SKM-1 (cell line): ENCODE results near the gene KRTAP5-3.

Source experiments
- DNase-seq: peaks from one replicate; lab custom pipeline; 2025; ENCODE audit not compliant: unreplicated experiment; lab: John Stamatoyannopoulos, UW

KRTAP5-3 gene

GRCh38 chr11:1643146-1643690 lies 35.0 kb upstream of the KRTAP5-3 start:
- DNase-seq = no peak

- no peak for DNase-seq
Observed at GRCh38 chr11:1642288-1643145, 34.3 kb upstream of the KRTAP5-3 start.

GRCh38 chr11:1641096-1641495 lies 32.8 kb upstream of the KRTAP5-3 start:
- DNase-seq = no peak

- DNase-seq = no peak
Observed at GRCh38 chr11:1640076-1640946, 32.0 kb upstream of the KRTAP5-3 start.

- no peak for DNase-seq
Observed at GRCh38 chr11:1639666-1640065, 31.4 kb upstream of the KRTAP5-3 start.

GRCh38 chr11:1639102-1639620 lies 30.9 kb upstream of the KRTAP5-3 start:
- no peak for DNase-seq

- no peak for DNase-seq
Observed at GRCh38 chr11:1638344-1638743, 30.1 kb upstream of the KRTAP5-3 start.

- DNase-seq = no peak
Observed at GRCh38 chr11:1637628-1638027, 29.4 kb upstream of the KRTAP5-3 start.

GRCh38 chr11:1636291-1636950 lies 28.2 kb upstream of the KRTAP5-3 start:
- DNase-seq = no peak

- DNase-seq = no peak
Observed at GRCh38 chr11:1633864-1634263, 25.6 kb upstream of the KRTAP5-3 start.

GRCh38 chr11:1632053-1632714 lies 23.9 kb upstream of the KRTAP5-3 start:
- DNase-seq = no peak

- no peak for DNase-seq
Observed at GRCh38 chr11:1631066-1631568, 22.9 kb upstream of the KRTAP5-3 start.

GRCh38 chr11:1630271-1630670 lies 22.0 kb upstream of the KRTAP5-3 start:
- DNase-seq = no peak

GRCh38 chr11:1629326-1630185 lies 21.3 kb upstream of the KRTAP5-3 start, which contains the start of gene KRTAP5-5:
TSS of gene KRTAP5-5 (plus strand) at chr11:1629775. CDS start at chr11:1629841, 66 bp downstream.
- DNase-seq = no peak

GRCh38 chr11:1628506-1629325 lies 20.5 kb upstream of the KRTAP5-3 start:
- DNase-seq = no peak

GRCh38 chr11:1625541-1625940 lies 17.3 kb upstream of the KRTAP5-3 start:
- no peak for DNase-seq

- DNase-seq = no peak
Observed at GRCh38 chr11:1624621-1625020, 16.4 kb upstream of the KRTAP5-3 start.

- no peak for DNase-seq
Observed at GRCh38 chr11:1623716-1624115, 15.5 kb upstream of the KRTAP5-3 start.
